IPS-11a (cell line): ENCODE data around the gene RADIL.

ENCODE experiments used
- H3K4me3 ChIP-seq: one replicate; pipeline ENCODE4 v1.5.1; 2013; ENCODE audit warnings: low read depth, low read length, control low read depth

Gene RADIL

DNA sequence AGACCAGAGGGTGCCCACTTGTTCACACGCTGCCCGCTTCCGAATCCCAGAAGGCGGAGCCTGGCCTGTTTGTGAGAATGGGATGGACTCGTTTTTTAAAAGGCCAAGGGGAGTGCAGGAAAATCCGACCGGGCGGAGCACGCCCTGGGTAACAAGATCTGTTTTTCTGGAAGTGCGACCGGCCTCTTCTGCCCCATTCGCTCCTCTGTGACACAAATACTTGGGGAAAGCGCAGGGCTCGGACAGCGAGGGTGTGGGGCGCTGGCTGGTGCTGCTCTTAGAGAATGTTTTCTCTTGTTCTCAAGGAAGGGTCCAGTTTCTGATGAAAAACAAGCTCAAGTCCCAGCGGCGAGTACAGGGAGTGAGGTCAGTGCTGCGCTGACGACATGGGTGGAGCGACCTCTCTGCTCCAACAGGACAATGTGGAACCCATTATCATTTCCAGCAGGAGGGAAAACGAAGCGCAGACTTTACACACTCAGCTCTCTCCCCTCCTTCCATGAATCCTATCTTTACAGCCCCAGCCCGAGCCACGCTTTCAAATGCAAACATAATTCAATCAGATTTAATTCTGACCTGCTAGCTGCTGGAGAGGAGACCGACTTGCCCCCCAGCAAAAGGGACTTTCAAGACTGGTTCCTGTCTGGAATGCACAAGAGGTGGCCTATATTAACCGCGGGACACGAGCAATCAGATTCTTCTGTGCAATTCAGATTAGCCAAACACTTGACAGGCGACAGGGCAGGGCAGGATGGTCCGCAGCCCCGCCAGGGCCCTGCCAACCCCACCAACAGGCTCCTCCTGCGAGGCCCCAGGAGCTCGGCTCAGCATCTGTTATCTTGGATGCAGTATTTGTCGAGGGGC lies 1.1 kb downstream of the RADIL start:
- peak overlapping the region; percentile 48 for H3K4me3 ChIP-seq

DNA sequence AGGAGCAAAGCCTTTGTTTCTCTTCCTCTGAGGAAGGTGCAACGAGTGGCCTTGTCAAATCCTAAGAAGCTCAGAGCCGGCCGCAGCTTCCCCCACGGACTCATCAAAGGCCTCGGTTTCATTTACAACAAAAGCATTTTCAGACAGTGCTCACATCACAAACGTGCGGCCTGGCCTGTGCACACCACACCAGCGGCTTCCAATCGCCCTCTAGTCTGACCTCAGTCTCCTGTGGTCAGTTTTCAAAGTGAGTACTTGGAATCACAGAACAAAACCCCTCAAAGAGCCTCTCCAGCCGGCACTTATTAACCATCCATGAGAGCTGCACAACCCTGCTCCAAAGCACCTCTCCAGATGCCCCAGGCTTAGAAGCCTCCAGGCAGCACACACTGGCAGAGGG lies 3.3 kb downstream of the RADIL start:
- no peak overlapping the region for H3K4me3 ChIP-seq

DNA sequence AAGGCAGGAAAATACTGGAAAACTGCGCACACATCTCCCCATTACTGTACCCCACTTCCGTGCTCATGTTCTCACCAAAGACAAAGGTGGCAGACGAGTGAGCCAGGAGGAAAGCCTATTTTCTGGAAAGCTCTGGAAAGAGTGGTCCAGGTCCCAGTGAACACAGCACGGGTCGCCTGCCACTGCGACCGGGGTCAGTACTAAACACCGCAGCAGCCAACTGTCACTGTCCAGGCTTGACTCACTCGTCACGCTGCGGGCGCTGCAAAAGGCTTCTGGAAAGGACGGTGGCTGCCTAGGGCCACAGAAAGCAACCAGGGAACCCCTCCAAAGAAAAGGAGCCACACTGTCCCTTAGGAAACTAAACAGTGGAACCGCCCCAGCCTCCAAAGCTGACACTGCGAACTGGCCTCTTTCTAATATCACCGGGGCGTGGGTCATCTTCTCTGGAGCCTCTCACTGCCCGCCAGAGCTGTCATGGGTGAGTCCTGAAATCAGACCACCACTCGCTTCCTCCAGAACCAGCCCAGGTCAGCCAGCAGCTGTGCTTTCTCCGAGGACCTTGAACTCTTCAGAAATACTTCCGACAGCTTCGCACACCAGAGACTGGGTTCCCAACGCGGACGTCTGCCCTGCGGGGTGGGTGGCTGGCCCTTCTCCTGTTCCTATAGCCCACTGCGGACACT lies 4.0 kb downstream of the RADIL start:
- H3K4me3 ChIP-seq = no peak overlapping the region

DNA sequence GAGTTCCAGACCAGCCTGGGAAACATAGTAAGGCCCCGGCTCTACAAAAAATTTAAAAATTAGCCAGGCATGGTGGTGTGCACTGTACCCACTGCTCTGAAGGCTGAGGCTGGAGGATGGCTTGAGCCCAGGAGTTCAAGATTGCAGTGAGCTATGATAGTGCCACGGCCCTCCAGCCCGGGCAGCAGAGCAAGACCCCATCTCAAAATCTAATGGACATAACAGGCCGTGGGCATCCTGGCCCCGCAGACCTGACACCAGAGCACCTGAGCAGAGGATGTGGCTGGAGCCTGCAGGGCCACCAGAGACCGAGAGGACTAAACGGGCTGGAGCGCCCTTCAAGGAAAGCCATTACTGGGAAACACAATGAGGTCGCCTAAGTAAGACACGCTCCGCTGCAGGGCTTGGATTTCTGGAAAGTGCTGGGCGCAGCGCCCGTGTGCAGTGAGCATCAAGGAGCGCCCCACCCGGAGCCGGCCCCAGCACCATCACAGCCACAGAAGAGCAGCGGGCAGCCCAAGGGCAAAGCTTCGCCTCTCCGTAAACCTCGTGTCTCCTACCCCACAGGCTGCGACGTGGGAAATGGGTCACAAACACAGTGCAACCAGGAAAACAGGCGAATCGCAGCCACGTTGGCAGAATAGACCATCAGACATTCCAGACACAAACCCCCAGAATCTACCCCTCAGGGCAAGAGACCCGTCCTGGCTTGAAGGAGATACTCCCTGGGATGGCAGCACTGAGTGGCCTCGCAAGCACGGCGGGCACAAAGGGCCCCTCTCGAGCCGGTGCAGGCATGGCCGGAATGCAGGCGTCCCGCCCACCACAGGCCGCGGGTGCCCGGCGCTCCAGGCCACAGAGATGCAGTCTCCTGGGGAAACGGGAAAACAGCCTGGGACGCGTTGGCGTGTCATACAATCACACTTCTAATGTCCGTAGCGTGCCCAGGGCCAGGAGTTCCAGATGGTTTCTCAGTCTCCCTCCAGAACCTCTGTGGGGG lies 4.9 kb downstream of the RADIL start:
- H3K4me3 ChIP-seq = no peak overlapping the region

DNA sequence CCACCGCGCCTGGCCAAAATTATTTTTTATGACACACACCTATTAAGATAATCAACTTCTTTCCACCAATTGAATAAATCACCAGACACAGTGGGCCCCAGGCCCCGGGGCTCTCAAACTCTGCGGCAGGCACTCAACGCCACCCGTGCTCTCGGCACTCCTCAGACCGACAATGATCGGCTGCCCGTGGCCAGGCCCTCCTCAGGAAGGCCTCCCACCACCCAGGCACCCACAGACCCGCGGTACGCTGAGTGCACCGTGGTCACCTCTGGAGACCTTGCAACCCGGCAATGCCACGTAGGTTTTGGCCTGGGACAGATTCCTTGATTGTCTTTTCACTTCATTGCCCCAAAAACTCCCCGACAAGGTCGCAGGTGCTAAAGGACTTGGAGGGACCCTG lies 6.9 kb downstream of the RADIL start:
- H3K4me3 ChIP-seq = no peak overlapping the region

DNA sequence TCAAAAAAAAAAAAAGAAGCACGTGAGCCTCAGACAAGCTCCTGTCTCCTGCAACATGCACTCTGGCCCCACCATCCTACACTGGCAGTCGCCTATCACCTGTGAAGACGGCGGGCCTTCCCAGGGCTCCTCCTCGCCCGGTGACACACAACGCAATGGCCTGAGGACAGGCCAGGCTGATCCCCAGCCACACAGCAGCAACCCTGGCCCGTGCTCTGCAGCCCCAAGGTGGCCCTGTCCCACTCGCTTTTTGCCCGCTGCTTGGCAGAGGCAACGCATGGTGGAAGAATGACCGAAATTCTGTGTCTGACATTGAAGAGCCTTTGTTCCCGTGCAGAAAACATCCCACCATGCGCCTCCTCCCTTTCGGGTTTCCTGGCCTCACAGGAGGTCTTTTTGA lies 8.1 kb downstream of the RADIL start:
- no peak overlapping the region for H3K4me3 ChIP-seq

DNA sequence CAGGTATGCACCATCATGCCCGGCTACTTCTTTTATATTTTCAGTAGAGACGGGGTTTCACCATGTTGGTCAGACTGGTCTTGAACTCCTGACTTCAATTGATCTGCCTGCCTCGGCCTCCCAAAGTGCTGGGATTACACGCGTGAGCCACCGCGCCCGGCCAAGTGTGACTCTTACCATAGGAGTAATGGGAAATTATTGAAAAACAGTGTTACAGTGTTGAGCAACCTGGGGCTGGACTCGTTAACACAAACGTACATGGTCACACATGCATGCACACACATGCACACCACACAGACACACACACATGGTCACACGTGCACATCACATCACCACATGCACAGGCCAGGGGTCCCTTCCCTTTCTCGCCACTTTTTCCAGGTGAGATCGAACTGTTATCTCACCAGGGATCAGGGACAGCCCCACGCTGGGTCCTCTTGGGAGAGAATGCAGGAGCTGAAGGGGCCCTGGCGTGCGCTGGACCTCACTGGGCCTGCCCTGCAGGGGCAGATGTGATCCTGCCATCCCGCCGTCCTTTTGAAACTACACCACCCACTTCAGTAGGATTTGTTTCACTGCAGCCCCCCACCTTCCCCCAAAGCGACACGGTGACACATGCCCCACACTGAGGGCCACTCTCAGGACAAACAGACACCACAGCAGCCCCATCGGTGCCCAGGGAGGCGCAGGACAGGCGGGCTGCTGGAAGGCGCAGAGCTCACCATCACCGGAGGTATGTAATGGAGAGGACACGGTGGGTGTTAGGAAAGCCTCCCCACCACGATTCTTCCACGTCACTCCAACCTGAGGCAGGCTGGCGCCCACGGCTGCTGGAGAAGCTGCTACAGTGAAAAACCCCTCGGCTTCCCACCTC lies 10.2 kb downstream of the RADIL start:
- no peak overlapping the region for H3K4me3 ChIP-seq

DNA sequence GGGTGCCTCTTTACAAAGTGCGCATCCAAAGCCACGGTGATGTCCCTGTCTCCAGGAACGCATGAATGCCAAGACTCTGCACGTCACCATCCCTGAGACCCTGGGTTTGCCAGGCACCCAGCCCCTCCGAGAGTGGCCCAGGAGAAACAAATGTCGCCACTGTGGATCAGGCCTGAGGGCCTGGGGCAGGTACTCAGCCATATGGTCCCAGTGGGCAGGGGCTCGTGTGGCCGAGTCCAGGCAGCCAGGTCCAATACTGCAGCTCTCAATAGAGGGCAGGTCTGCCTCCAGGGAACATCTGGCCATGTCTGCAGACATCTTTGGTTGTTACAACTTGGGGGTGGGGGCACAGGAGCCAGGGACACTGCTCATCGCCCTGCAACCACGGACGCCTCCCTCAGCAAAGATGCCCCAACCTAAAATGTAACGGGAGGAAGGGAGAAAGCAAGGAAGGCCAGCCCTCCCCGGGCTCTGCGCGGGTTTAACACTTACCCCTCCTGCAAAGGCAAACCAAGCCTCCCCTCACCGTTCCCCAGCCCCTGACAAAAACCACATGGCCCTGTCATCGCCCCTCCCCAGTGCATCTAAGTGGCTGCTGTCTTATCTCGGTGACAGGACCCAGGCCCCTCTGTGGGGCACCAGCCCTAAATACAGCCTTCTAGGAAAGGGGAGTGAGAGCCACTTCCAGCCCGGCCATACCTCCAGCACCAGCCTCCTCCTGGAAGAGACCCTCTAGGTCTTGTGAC lies 11.4 kb downstream of the RADIL start:
- no peak overlapping the region for H3K4me3 ChIP-seq

DNA sequence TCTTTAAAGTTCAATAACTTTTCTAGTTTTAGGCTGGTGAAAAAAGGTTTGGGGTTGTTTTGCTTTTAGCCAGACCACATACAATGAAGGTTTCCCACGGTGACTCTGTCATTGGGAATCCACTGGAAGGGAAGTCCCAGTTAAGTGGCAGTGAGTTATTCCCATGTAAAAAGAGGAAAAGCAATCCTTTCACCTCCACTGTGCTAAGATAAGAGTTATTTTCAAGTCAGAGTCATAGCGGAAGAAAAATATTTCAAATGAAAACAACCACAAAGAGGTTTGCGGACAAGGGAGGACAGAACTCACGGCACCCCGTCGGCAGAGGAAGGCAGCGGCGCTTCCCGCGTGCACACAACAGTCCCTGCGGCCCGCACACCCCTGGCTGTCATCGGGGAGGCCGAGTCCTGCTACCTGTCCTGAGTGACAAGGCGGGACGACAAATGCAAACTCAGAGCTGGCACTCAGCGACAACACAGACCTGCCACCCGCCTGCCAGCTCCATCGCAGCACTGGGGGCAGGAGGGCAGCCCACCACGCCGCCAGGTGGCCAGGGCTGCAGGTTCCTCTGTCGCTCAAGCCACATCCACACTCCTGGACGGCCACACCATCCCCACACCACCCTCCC lies 12.3 kb downstream of the RADIL start:
- H3K4me3 ChIP-seq = no peak overlapping the region

DNA sequence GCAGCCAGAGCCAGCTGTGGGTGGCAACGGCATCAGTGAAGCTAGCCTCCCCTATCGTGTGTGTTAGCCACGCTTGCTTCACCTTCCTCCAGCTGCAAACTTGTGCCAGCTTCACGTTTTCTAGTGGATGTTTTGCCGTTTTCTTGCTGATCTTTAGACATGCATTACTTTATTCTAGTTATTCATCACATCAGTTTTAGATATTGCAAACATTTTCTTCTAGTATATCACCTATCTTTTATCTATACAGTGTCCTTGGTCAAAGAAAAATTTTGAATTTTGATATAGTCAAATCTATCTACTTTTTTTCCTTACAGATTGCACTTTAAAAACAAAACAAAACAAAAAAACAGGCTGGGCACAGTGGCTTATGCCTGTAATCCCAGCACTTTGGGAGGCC lies 15.0 kb downstream of the RADIL start:
- H3K4me3 ChIP-seq = no peak overlapping the region

DNA sequence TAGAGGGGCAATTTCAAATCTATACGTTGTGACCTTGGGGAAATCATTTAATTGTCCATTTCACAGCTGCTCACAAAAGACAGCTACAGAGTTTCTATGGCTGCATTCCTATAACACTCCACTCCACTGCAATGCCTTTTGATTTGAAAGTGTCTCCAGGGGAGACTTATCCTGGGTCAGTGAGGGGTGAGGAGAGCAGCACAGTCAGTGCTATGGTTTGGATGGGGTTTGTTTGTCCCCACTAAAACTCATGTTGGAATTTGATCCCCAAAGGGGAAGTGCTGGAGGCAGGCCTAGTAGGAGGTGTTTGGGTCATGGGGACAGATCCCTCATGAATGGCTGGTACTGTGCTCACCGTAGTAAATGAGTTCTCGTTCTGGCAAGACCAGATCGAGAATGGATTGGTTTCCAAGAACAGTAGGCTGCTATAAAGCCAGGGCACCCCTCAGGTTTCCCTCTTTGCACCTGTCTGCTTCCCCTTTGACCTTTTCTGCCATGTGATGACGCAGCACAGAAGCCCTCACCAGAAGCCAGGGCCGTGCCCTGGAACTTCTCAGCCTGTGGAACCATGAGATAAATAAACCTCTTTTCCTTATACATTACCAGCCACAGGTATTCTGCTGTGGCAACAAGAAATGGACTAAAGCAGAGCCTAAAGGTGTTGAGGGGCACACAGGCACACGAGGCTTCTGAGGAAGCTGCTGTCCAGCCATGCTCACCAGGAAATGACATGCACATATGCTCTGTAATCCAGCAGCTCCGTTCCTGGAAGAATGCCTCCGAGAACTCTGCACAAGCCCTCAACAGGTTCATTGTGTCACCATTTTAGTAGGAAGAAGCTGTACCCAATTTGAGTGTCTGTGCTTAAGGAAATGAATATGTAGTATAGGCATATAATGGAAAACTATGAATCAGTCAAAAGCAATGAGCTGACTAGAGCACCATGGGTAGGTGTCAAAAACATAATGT lies 16.7 kb downstream of the RADIL start:
- no peak overlapping the region for H3K4me3 ChIP-seq

DNA sequence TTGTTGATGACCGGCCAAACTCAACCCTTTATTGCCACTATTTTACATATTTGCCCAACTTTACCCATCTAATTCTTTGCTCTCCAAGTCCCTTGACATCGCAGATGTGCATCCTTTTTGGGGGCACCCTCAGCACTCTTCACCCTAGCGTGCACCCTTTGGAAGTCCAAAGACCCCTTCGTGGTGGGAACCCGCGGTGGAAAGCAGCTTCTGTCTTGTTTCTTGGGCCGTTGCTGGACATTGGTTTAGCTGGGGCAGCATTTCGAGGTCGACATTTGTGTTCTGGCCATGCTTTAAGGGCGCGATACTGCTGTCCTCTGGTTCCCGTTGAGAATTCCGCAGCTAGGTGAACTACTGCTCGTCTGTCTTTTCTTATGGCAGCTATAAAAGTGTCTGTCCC lies 21.4 kb downstream of the RADIL start:
- no peak overlapping the region for H3K4me3 ChIP-seq

DNA sequence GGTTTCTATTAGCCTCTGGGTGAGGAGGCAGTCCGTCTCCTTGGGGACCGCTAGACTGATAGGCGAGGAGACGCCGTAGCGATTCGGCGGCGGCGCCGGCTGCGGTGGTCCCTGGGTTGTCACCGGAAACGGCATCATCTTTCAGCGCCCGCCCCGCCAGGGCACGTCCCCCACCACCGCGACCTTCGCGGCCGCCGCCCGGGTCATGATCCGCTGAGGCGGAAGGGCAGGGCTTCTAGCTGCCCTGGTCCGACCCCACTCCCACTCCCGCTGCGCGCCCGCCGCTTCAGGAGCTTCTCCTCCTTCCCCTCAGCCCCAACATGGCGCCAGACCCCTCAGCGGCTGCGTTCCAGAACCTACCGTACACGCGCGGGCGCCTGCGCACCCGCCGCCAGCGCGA lies 21.8 kb downstream of the RADIL start, which contains the start of gene PAPOLB:
Gene PAPOLB, minus strand, starts transcription at position 358 of the 400 bp plus-strand sequence. Its CDS starts 220 bp downstream, at position 138.
- H3K4me3 ChIP-seq = no peak within 1 kb of the TSS

DNA sequence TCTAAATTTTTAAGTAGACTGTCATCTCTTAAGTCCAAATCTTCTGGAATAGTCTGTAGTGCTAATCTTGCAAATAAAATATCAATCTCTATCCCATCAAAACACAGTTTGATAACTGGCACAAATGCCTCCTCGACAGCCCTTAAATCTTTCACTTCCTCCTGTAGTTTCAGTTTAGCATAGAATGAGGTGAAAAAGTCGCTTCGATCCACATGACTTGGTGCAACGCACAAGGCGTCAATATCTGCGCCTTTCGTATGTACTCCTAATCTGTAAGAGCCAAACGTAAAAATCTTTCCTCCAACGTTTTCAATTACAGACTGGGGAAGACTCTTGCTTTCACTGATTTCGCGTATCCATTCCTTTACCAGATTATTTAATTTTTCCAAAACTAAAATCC lies 22.3 kb downstream of the RADIL start:
- no peak overlapping the region for H3K4me3 ChIP-seq

DNA sequence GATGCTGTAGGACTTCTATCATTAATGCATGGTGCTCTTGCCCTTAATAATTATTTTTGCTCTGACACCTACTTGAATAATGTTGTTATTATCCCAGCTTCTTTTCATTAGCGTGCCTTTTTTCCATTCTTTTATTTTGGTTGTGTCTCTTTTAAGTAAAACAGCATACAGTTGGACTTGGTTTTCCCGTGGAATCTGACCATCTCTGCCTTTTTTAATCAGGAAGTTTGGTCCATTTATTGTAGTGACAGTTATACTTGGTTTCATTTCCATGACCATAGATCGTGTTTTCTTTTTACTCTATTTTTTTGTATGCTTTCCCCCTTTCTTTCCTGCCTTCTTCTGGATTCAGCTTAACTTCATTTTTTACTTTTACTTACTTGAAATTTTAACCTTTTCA lies 26.3 kb downstream of the RADIL start:
- H3K4me3 ChIP-seq = no peak overlapping the region

DNA sequence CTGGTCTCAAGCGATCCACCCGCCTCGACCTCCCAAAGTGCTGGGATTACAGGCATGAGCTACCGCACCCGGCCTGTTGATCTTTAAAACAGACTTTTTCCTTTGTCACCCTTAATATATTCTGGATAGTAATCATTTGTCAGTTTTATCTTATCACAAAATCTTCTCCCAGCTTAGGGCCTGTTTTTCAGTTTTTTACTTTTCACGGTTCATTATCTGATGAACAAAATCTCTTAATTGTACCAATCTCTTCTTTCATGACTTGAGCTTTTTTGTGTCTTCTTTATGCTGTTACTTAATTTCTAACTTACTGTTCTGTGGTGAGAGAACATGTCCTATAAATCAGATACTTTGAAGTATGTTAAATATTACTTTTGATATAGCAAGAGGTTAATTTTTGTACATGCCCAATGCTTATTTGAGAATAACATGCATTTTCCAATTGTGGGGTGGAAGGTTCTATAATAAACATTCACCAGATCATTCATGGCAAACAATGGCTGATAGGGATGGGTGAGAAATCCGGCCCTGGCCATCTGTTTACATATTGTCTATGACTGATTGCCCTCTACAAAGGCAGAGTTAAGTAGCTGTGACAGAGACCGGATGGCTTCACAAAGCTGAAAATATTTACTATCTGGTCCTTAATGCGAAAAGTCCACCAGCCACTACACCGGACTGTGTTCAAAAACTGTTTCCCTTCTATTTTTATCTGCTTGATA lies 27.0 kb downstream of the RADIL start:
- no peak overlapping the region for H3K4me3 ChIP-seq

DNA sequence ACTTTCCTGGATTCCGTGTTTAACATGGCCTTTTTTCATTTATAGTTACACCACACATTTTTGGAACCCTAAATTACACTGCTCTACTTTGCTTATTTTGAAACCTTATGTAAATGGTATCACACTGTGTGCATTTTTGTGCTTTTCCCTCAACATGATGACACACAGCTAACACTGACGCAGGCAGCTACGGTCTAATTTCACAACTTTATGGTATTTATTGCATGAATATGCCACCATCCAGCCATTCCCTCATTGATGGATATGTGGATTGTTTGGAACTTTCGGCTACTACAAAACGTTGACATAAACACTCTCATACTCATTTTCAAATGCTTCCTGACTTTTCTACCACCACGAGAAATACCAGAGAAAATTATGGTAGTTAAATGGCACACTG lies 28.6 kb downstream of the RADIL start:
- no peak overlapping the region for H3K4me3 ChIP-seq
